ENCODE measurements around the gene GCN1. TPM values are rescaled to one million over a fixed set of nuclear protein-coding genes. Genes with fewer than 3 reads are reported as not detected.

The GCN1 gene
- total RNA-seq, 1 experiment from 2014 or later: 181 TPM

DNA sequence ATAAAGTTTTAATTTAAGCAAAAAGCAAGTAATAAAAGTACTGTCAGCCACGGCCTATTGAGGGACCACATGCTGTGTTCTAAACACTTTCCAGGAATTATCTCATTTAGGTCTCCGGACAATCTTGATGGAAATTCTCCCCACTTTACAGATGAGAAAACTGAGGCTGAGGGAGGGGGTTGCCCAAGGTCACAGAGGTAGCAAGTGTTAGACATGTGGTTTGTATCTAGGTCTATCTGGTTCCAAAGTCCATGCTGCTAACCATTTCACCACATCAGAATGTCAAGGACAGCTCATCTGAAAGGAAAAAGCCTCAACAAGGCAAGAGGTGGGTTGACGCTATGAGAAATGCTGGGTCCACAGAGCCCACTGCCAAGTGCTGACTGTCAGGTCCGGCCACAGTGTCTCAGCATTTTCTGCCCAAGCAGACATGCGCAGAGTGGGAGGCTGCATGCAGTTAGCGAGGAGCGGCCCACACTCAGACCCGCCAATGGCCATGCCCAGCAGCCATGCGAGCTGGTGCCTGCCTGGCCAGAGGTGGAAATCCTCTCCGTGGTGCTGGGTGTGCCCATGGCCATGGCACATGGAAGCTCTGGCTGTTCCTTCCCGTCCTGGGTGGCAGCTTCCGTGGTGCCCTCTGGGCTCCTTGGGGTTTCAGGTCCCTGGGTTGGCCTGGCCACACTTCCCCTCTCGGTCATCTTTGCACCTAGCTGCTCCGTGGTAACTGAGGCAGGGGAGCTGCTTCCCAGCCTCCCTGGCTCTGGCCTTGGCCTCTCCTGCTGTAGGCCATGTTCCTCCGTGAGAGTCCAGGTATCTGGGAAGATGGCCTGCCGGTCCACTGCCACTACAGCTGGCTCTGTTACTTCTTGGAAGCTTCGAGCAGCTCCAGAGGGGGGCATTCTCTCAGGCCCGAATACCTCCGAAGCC, 24.4 kb upstream of the GCN1 start:
- ATAC-seq (no peak), DNase-seq (ENCODE audit: low spot score) (no peak)
- H3K27me3 Mint-ChIP-seq (ENCODE audit: low read depth): no peaks in the 10 kb centered on the region
- ChIA-PET POLR2A (interaction anchor here (0.5 to 2.3 kb wide), 3 partner anchors 10 to 72 kb away, joined by 3 to 5 read pairs (median 5); no protein-coding TSS in a partner anchor), CTCF (interaction anchor here (1.3 to 4.7 kb wide), 5 partner anchors 10 to 83 kb away, joined by 3 to 39 read pairs (median 8); partner anchors contain the start of genes PXN, RPLP0 and SIRT4)
- H3K4me3 Mint-ChIP-seq: no peak overlapping the region
- no peak overlapping the region for H3K27ac Mint-ChIP-seq
- peaks cover 44% of the 10 kb centered on the region for H3K36me3 Mint-ChIP-seq
- peaks cover 8% of the 10 kb centered on the region for H3K4me1 Mint-ChIP-seq
- H3K9me3 Mint-ChIP-seq: no peaks in the 10 kb centered on the region
- no peak for TF ChIP-seq NR1H2 (CRISPR knock-in tag; IDR thresholded peaks at IDR 0.05)
- TF ChIP-seq HMGA2 (CRISPR knock-in tag; IDR thresholded peaks at IDR 0.05): no peak
- TF ChIP-seq, protein P1, sequence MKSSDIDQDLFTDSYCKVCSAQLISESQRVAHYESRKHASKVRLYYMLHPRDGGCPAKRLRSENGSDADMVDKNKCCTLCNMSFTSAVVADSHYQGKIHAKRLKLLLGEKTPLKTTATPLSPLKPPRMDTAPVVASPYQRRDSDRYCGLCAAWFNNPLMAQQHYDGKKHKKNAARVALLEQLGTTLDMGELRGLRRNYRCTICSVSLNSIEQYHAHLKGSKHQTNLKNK (CRISPR knock-in tag; IDR thresholded peaks at IDR 0.05): no peak
- TF ChIP-seq, protein P2, sequence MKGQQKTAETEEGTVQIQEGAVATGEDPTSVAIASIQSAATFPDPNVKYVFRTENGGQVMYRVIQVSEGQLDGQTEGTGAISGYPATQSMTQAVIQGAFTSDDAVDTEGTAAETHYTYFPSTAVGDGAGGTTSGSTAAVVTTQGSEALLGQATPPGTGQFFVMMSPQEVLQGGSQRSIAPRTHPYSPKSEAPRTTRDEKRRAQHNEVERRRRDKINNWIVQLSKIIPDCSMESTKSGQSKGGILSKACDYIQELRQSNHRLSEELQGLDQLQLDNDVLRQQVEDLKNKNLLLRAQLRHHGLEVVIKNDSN (CRISPR knock-in tag; IDR thresholded peaks at IDR 0.05): no peak
- no peak for TF ChIP-seq RELA (CRISPR knock-in tag; IDR thresholded peaks at IDR 0.05; ENCODE audit: borderline replicate concordance)
- TF ChIP-seq TP53 (CRISPR knock-in tag; IDR thresholded peaks at IDR 0.05): no peak

DNA sequence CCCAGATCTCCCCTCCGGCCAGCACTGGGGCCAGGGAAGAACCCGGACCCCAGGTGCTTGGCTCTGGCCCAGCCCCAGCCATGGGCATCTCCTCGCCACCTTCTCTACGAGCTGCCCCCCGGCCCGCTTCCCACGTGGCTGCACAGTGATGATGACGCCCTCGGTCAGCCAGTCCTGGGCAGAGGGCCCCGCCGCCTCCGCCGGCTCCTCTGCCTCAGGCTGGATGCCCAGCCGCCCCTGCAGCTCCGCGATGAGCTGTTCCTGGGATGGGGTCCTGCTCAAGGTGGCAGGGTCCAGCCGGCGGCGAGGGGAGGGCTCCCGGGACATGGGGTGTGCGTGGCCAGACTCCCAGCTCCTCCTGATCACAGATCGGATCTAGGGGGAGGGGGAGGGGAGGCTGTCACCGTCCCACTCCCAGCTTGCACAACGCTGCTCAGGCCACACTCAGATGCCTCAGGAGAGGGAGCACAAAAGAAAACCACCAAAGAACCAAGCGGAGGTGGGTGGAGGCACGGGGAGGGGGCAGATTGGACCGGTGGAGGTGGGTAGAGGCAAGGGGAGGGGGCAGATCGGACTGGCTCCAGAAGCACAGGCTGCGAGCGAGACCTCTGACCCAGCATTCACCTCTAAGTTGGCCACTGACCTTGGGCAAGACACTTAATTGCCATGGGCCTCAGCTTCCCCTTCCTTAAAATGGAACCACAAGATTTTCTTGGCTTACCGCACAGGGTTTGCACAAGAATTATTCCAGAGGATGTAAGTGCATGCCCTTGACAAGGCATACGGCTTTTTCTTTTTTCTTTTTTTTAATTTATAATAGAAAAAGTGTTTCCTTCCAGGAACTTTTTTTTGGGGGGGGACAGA, 22.5 kb upstream of the GCN1 start:
- ChIA-PET POLR2A (interaction anchor here (0.9 to 2.0 kb wide), 2 partner anchors 13 to 16 kb away, joined by 3 to 6 read pairs; partner anchors contain the start of gene RPLP0), CTCF (interaction anchor here (0.9 to 4.7 kb wide), 6 partner anchors 9 to 49 kb away, joined by 4 to 39 read pairs (median 8); partner anchors contain the start of genes PXN and RPLP0)
- H3K36me3 Mint-ChIP-seq: peaks cover 44% of the 10 kb centered on the region
- no peak overlapping the region for H3K4me3 Mint-ChIP-seq
- DNase-seq (ENCODE audit: low spot score) (no peak), ATAC-seq (peak; percentile 7)
- H3K27ac Mint-ChIP-seq: no peak overlapping the region
- H3K9me3 Mint-ChIP-seq: no peaks in the 10 kb centered on the region
- no peaks in the 10 kb centered on the region for H3K27me3 Mint-ChIP-seq (ENCODE audit: low read depth)
- no peak for TF ChIP-seq ATF2 (CRISPR knock-in tag; IDR thresholded peaks at IDR 0.05; ENCODE audit: borderline replicate concordance, low read depth)
- H3K4me1 Mint-ChIP-seq: peaks cover 8% of the 10 kb centered on the region

DNA sequence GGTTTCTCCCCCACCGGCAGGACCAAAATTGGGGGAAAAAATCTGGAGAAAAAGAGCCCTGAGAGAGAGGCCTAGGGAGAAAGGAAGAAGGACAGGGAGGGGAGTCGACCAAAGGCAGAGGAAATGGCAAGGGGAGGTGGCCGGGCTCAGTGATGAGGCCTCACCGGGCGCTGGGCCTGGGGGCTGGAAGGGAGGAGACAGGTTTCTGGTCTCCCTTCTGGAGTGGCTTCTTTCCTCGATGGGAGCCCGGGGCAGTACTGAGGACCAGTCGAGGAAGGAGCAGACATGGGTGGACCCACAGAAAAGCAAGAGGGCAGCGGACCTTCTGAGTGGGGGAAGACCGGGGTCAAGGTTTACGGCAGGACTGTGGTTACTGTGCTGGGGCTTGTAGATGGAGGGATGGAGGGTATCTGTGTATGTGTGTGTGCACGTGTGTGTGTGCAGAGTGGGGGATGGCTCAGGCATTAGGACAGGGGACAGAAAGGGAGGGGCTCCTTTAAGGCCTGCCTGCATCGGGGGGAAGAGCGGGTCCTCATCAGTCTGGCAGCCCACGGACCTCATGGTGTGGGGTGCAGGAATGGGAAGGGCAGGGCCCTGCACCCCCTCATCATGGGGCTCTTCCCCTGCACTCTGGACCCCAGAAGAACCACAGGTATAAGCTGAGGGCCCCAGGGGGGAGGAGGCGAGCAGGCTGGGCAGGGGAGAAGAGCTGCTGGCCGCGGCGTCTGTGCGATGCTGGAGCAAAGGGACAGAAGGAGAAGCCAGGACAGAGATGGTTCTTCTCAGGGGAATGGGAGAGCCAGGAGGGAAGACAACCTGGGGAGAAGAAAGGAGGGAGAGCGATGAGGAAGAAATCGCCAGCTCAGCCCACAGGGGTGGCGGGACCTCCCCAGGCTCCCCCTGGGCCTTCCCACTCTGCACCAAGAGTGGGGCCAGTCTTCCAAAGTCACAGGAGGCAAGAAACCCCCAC, 21.5 kb upstream of the GCN1 start:
- POLR2A ChIA-PET: interaction anchor here (0.9 to 2.0 kb wide), 2 partner anchors 14 to 15 kb away, joined by 3 to 6 read pairs; partner anchors contain the start of gene RPLP0
- CTCF ChIA-PET: interaction anchor here (0.6 to 4.7 kb wide), 8 partner anchors 10 to 49 kb away, joined by 3 to 39 read pairs (median 5); partner anchors contain the start of gene PXN
- Mint-ChIP-seq H3K36me3 (peaks cover 53% of the 10 kb centered on the region), H3K27me3 (ENCODE audit: low read depth) (no peaks in the 10 kb centered on the region), H3K4me1 (peaks cover 8% of the 10 kb centered on the region), H3K4me3 (no peak overlapping the region), H3K27ac (peak overlapping the region; percentile 84), H3K9me3 (no peaks in the 10 kb centered on the region)
- ATAC-seq (peak; percentile 14), DNase-seq (ENCODE audit: low spot score) (no peak)
- TF ChIP-seq GTF2I (CRISPR knock-in tag; conservative IDR thresholded peaks at IDR 0.05) (no peak), PRRX2 (CRISPR knock-in tag; IDR thresholded peaks at IDR 0.05) (no peak), EMX1 (CRISPR knock-in tag; IDR thresholded peaks at IDR 0.05) (no peak), ZBTB43 (CRISPR knock-in tag; IDR thresholded peaks at IDR 0.05) (no peak), IRF2 (CRISPR knock-in tag; IDR thresholded peaks at IDR 0.05; ENCODE audit: borderline replicate concordance, low read depth) (no peak), NFE2L1 (CRISPR knock-in tag; IDR thresholded peaks at IDR 0.05) (no peak), OVOL2 (CRISPR knock-in tag; IDR thresholded peaks at IDR 0.05; ENCODE audit: borderline replicate concordance) (no peak), ATF1 (CRISPR knock-in tag; IDR thresholded peaks at IDR 0.05) (no peak), MYBL2 (CRISPR knock-in tag; IDR thresholded peaks at IDR 0.05) (no peak), NR3C1 (CRISPR knock-in tag; conservative IDR thresholded peaks at IDR 0.05; ENCODE audit: low read depth) (no peak)
- TF ChIP-seq, protein P3, sequence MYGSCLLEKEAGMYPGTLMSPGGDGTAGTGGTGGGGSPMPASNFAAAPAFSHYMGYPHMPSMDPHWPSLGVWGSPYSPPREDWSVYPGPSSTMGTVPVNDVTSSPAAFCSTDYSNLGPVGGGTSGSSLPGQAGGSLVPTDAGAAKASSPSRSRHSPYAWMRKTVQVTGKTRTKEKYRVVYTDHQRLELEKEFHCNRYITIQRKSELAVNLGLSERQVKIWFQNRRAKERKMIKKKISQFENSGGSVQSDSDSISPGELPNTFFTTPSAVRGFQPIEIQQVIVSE (CRISPR knock-in tag; IDR thresholded peaks at IDR 0.05; ENCODE audit: borderline replicate concordance): no peak
